Effector memory CD8-positive, alpha-beta T cell (primary cell): Measurements from ENCODE around the gene EEFSEC.

ENCODE experiments used
- ATAC-seq: fragments of 150-1000 bp; cut with Tn5 transposase; replicated peaks from 2 replicates; pipeline ENCODE4 v1.10.0; 2021; ENCODE audit warnings: mild to moderate bottlenecking, moderate library complexity
- DNase-seq, 3 experiments: peaks; one replicate each; pipeline ENCODE4 v3.0.0; 2021
- H3K27ac Mint-ChIP-seq, 2 donors: one replicate each; pipeline ENCODE4 v1.8.0; 2022; ENCODE audit warnings: mild to moderate bottlenecking in 2 of 2, mixed read lengths in 2 of 2, moderate library complexity in 2 of 2
- H3K27me3 Mint-ChIP-seq, 2 donors: one replicate each; pipeline ENCODE4 v1.8.0; 2022; ENCODE audit warnings: mixed read lengths in 2 of 2
- H3K36me3 Mint-ChIP-seq: one replicate; pipeline ENCODE4 v1.8.0; 2022; ENCODE audit warnings: mild to moderate bottlenecking, moderate library complexity, mixed read lengths; ENCODE audit not compliant: insufficient read depth
- H3K4me1 Mint-ChIP-seq, 2 donors: one replicate each; pipeline ENCODE4 v1.8.0; 2022; ENCODE audit warnings: low read depth in 2 of 2, mixed read lengths in 2 of 2
- H3K4me3 Mint-ChIP-seq, 2 donors: one replicate each; pipeline ENCODE4 v1.8.0; 2022; ENCODE audit warnings: mild to moderate bottlenecking in 2 of 2, mixed read lengths in 2 of 2, moderate library complexity in 2 of 2
- H3K9me3 Mint-ChIP-seq, 2 donors: one replicate each; pipeline ENCODE4 v1.8.0; 2022; ENCODE audit warnings: mixed read lengths in 2 of 2

The EEFSEC gene

DNA sequence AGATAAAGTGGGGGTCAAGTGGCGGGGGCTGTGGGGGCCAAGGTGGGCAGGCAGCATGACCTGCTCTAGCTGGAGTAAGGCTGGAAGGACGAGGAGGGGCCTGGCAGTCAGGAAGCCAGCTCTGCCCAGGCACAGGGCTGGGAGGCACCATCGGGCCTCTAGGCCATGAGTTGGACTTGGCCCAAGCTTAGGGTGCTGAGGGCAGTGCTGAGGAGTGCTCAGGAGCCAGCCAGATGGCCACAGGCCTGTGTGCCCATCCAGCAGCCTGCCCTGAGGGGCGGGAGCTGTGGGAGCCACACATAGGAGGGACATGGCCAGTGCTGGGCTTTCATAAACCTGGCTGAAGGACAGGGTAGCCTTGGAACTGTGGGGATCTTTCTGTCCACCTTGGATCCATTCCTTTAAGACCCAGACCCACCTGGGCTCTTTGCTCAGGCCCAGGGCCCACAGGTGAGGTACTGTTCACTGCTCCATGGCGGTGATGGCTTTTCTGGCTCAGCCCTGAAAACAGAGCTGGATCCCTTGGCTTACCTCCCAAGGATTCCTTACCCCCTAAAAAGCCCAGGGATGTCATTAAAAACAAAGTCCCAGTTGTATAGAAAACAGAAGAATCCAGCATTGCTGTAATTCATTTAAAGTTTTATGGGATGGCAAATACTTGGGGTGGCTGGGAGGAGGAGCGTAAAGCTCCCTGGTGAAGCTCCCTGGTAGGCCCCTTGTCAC, 176.4 kb downstream of the EEFSEC start:
- no peaks in the 10 kb centered on the region for H3K27me3 Mint-ChIP-seq
- no peak for ATAC-seq

DNA sequence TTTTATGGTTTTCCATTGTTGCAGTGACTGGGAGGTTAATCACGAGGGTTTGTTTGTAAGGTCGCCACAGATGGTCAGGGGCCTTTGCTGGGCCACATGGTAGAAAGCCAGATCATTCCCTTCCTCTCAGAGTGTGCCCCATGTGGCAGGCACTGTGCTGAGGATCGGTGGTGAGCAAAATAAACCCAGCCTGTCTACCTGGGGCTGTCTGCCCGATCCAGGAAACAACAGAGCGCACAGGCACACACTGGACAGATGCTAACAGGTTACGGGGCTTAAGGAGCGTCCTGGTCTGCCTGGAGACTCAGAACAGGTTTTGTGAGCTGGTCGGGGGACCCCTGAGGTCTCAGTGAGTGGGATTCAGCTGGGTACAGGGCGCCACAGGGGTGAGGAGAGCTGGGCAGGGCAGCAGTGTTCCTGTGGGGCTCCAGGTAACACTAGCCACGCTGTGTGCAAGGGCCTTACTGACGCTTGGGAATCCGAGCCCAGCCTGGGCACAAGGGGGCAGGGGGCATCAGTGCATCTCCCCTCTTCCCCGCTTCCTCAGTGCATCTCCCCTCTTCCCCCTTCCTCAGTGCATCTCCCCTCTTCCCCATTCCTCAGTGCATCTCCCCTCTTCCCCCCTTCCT, 177.0 kb downstream of the EEFSEC start:
- H3K4me1 Mint-ChIP-seq = peaks cover 0 to 5% of the 10 kb centered on the region in 2 donors
- no peak for DNase-seq
- no peak overlapping the region for H3K4me3 Mint-ChIP-seq
- H3K36me3 Mint-ChIP-seq = no peaks in the 10 kb centered on the region
- no peaks in the 10 kb centered on the region for H3K9me3 Mint-ChIP-seq
- no peak for ATAC-seq
- H3K27ac Mint-ChIP-seq = no peak overlapping the region
- no peaks in the 10 kb centered on the region for H3K27me3 Mint-ChIP-seq

More for the DNA sequence above, 176.4 kb downstream of the EEFSEC start:
- Mint-ChIP-seq H3K9me3 (no peaks in the 10 kb centered on the region), H3K4me3 (no peak overlapping the region), H3K27ac (no peak overlapping the region), H3K4me1 (peaks cover 0 to 5% of the 10 kb centered on the region in 2 donors), H3K36me3 (no peaks in the 10 kb centered on the region)
- DNase-seq = no peak

DNA sequence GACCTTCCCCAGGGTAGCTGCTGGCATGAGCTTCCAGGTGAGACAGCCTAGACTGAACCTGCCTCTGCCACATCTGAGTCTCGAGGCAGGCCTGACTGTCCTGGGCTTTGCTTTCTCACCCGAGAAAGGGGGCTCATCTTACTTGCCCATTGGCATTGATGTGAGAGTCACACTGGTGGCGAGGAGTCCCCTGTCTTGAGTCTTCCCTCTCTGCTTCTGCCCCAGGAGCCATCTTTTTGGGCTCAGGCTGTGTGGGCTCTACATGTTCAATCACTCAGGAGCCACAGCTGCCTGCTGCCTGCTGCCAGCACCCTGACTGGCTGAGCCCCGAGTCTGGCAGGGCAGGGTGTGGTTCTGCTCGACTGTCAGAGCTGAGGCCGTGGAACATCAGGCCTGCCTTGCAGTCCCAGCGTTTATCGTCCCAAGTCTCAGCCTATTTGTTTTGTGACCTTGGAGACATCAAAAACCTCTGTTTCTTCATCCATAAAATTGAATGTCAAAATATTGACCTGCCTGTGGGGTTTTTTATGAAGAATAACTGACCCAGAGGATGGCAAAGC, 180.9 kb downstream of the EEFSEC start:
- H3K27ac Mint-ChIP-seq = peak overlapping the region in 1 of 2 donors; percentile 49
- no peaks in the 10 kb centered on the region for H3K36me3 Mint-ChIP-seq
- no peaks in the 10 kb centered on the region for H3K9me3 Mint-ChIP-seq
- DNase-seq (no peak), ATAC-seq (no peak)
- H3K4me3 Mint-ChIP-seq = no peak overlapping the region
- H3K27me3 Mint-ChIP-seq = no peaks in the 10 kb centered on the region
- H3K4me1 Mint-ChIP-seq = peaks cover 0 to 5% of the 10 kb centered on the region in 2 donors

DNA sequence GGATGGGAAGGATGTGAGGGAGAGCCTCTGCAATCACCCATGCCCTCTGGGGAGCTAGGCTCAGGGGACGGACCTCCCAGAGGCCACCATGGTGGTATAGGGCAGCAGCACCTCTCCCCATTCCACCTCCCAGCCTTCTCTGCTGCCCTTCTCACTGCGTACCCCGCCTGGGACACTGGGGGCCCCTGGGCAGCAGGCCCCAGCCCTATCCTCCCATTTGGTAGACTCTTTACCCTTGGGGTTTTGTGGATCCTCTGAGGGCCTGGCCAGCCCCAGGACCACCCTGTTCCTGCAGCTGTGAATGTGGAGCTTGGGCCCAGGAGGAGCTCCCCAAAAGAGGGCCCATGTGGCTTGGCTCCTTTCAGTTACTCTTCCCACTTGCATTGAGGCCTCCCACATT, 181.5 kb downstream of the EEFSEC start:
- Mint-ChIP-seq H3K4me1 (peaks cover 0 to 5% of the 10 kb centered on the region in 2 donors), H3K27me3 (no peaks in the 10 kb centered on the region), H3K4me3 (no peak overlapping the region), H3K36me3 (no peaks in the 10 kb centered on the region), H3K27ac (peak overlapping the region in 1 of 2 donors; percentile 49), H3K9me3 (no peaks in the 10 kb centered on the region)
- DNase-seq (no peak), ATAC-seq (no peak)

DNA sequence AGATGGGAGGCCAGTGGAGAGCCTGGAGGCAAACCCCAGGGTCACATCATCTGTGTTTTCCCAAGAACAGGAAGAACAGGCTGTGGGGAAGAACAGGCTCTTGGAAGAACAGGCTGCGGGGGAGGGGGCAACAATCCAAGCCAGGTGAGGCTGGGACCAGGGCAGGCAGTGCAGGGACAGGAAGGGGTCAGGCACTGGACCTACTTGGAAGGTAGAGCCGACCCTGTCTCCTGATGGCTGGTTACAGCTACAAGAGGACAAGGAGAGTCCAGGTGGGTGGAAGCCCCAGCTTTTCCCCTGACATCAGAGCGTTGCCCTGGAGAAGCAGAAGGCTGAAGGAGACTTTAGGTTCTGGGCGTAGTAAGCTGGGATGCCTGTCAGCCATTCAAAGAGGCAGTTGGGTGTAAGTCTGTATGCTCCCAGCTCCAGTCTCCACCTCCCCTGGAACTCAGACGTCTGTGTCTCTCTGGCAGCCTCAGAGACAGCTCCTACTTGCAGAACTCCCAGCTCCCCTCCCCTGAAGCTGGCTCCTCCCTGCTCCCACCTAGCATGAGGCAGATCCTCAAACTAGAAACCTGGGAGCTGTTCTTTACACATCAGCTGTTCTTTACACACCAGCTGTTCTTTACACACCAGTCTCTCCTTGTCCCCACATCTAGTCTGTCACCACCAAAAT, 182.5 kb downstream of the EEFSEC start:
- Mint-ChIP-seq H3K36me3 (peaks cover 2% of the 10 kb centered on the region), H3K4me3 (no peak overlapping the region), H3K9me3 (no peaks in the 10 kb centered on the region), H3K27ac (peak overlapping the region; percentile 16 to 49), H3K4me1 (peaks cover 0 to 3% of the 10 kb centered on the region in 2 donors), H3K27me3 (no peaks in the 10 kb centered on the region)
- no peak for DNase-seq
- no peak for ATAC-seq

DNA sequence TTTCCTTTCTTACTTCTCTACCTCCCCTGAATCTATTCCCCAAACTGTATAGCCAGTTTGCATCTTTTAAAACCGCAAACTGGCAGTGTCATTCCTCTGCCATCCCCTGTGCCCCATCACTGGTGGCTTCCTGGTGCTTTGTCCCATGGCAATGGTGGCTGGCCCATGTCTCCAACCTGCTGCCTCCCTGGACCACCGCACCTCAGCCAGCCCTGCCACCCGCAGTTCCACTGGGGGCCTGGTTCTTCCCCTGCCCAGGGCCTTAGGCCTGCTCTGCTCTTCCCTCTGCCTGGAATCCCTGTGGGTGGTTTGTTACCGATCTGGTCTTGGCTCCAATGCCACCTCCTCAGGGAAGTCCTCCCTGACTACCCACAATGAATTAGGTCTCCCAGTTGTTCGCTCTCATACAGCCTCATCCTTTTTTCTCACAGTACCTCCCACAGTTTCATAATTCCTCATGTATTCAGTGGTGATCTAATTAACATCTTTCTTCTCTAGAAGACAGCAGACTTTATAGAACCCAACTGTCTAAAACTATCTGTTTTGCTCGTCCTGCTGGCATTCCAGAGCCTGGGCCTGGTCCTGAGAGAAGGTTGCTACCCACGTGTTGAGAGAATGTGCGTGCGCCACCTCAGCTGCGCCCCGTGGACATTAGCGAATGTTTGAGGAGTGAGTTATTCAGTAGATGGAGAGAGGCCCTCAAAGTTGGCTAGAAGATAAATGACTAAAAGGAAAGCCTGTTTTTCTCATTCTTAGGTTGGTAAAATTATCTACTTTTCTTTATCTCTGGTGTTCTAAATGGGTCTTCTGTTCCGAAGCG, 183.3 kb downstream of the EEFSEC start:
- Mint-ChIP-seq H3K4me1 (peaks cover 0 to 3% of the 10 kb centered on the region in 2 donors), H3K36me3 (peaks cover 2% of the 10 kb centered on the region), H3K27me3 (no peaks in the 10 kb centered on the region), H3K27ac (no peak overlapping the region), H3K4me3 (no peak overlapping the region), H3K9me3 (no peaks in the 10 kb centered on the region)
- ATAC-seq (no peak), DNase-seq (no peak)

DNA sequence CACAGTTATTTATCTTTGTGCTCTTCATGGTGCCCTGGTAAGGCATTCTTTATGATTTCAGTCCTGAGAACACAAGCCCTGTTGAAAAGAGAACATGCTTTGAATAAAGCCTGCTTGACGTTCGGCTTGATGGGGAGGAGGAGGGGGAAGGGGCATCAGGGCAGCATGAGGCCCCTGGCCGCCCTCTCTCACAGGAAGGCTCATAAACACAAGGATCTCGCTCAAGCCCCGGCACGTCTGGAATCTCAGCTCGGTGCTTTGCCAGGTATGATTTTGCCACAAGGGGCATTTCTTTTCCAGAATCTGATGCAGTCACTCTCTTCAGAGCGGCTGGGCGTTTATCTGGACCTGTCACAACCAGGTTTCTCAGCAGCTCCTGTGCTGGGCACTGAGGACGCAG, 184.0 kb downstream of the EEFSEC start:
- Mint-ChIP-seq H3K4me1 (peaks cover 0 to 3% of the 10 kb centered on the region in 2 donors), H3K27ac (peak overlapping the region in 1 of 2 donors; percentile 41), H3K9me3 (no peaks in the 10 kb centered on the region), H3K27me3 (no peaks in the 10 kb centered on the region), H3K36me3 (peaks cover 2% of the 10 kb centered on the region), H3K4me3 (no peak overlapping the region)
- ATAC-seq (no peak), DNase-seq (no peak)

DNA sequence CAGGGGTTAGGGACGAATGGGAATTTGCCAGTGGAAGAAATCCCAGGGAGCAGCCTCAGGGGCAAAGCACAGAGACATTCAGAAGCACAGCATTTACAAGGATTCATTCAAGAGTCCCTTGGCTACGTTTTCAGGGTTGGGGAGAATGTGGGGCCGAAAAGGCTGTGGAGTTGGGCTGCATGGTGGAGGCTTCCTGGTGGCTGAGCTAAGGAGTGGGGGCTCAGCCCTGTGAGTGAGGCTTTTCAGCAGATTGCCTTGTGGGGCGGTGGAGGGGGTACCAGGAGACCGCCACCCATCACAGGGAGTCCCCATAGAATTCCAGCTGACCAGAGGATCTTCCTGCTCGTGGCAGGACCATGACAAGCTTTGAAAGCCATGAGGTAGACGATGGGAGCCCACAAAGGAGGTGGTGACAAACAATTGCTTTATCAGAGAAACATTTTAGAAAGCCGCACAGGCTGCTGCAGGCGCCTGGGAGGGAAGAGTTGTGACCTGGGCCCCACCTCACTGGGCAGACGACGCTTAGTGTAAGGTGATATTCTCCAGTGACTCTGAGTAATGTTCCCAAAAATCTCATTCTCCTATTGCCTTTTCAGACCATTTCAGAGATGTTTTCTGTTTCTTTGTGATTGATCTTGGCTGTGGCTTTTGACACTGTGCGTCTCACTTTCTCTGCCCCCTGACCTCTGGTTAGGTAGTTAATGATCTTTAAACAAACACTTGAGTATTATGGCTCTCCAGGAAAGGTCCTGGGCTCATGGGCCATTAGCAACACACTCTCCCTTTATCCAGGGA, 185.5 kb downstream of the EEFSEC start:
- H3K4me1 Mint-ChIP-seq = peaks cover 0 to 5% of the 10 kb centered on the region in 2 donors
- no peak overlapping the region for H3K4me3 Mint-ChIP-seq
- H3K36me3 Mint-ChIP-seq = peaks cover 2% of the 10 kb centered on the region
- peak overlapping the region in 1 of 2 donors; percentile 41 for H3K27ac Mint-ChIP-seq
- no peak for ATAC-seq
- DNase-seq = no peak
- no peaks in the 10 kb centered on the region for H3K27me3 Mint-ChIP-seq
- H3K9me3 Mint-ChIP-seq = no peaks in the 10 kb centered on the region

DNA sequence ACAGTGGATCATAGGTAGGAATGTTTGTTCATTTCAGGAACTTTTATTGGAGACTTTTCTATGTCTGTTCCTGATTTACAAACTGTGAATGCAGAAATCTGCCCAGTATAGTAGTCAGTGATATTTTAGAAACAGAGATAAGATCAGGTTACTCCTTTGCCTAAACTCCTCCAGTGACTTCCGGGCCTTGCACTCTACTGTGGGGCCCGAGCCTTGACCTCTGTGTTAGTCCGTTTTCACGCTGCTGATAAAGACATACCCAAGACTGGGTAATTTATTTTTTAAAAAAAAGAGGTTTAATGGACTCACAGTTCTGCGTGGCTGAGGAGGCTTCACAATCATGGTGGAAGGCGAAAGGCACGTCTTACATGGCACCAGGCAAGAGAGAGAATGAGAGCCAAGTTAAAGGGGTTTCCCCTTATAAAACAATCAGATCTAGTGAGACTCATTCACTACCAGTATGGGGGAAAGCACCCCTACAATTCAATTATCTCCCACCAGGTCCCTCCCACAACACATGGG, 186.3 kb downstream of the EEFSEC start:
- H3K36me3 Mint-ChIP-seq = peaks cover 2% of the 10 kb centered on the region
- H3K9me3 Mint-ChIP-seq = no peaks in the 10 kb centered on the region
- no peak overlapping the region for H3K27ac Mint-ChIP-seq
- no peaks in the 10 kb centered on the region for H3K27me3 Mint-ChIP-seq
- no peak for DNase-seq
- H3K4me1 Mint-ChIP-seq = peaks cover 0 to 5% of the 10 kb centered on the region in 2 donors
- H3K4me3 Mint-ChIP-seq = no peak overlapping the region
- ATAC-seq = no peak

DNA sequence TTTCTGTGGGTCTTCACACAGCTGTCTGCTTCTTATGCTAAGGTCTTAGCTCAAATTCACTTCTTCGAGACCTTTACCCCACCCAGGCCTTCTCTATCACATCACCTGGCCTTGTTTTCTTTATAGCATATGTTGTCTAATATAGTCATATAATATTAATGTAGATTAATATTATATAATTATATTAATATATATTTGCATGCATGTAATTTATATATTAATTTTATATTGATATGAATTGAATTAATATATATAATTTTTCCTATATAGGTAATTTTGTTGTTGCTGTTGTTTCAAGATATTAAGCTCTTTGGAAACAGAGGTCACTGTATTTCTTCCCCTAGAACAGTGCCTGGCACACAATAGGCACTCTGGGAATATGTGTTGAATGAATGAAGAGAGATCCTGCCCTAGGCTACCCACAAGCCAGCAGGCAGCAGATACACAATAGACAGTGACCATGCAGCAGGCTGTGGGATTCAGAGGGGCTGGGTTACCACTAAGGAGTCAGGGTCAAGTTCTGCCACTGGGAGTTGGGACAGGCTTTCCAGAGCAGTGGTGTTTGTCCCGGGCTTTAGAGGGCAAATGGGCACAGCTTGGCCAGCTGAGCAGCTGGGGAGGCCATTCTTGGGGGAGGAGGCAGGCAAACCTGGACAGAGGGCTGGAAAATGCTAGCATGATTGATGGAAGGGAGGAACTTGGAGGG, 187.1 kb downstream of the EEFSEC start:
- H3K27ac Mint-ChIP-seq = peak overlapping the region in 1 of 2 donors; percentile 39
- peaks cover 0 to 5% of the 10 kb centered on the region in 2 donors for H3K4me1 Mint-ChIP-seq
- H3K36me3 Mint-ChIP-seq = peaks cover 2% of the 10 kb centered on the region
- no peaks in the 10 kb centered on the region for H3K9me3 Mint-ChIP-seq
- DNase-seq (no peak), ATAC-seq (no peak)
- no peak overlapping the region for H3K4me3 Mint-ChIP-seq
- H3K27me3 Mint-ChIP-seq = no peaks in the 10 kb centered on the region

DNA sequence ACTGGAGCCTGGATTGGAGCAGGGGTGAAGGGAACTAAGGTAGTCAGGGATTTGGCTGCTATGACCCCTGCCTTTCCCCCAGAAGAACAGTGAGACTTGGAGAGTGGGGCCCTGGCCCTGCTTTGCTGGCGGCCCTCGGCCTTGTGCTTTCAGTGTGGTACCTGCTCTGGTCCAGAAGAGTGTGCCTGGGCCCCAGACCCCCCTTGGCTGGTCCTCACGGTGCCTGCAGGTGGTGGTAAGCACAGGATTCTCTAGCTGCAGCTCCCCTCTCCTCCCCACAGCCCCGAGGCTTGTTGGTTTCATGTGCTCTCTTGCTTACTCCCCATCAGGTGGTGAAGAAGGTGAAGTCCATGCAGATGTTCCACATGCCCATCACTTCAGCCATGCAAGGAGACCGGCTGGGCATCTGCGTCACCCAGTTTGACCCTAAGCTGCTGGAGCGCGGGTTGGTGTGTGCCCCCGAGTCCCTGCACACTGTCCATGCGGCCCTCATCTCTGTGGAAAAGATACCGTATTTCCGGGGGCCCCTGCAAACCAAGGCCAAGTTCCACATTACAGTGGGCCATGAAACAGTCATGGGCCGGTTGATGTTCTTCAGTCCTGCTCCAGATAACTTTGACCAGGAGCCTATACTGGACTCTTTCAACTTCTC, 187.7 kb downstream of the EEFSEC start:
- H3K27ac Mint-ChIP-seq = peak overlapping the region in 1 of 2 donors; percentile 39
- no peaks in the 10 kb centered on the region for H3K9me3 Mint-ChIP-seq
- DNase-seq = no peak
- no peak overlapping the region for H3K4me3 Mint-ChIP-seq
- peaks cover 0 to 5% of the 10 kb centered on the region in 2 donors for H3K4me1 Mint-ChIP-seq
- H3K27me3 Mint-ChIP-seq = no peaks in the 10 kb centered on the region
- ATAC-seq = no peak
- H3K36me3 Mint-ChIP-seq = peaks cover 2% of the 10 kb centered on the region
